Measurements from ENCODE around the gene IGSF9.

GRCh38 chr1:159908031-159908940 is 37.1 kb downstream of the IGSF9 start:
- TF ChIP-seq, protein P1, sequence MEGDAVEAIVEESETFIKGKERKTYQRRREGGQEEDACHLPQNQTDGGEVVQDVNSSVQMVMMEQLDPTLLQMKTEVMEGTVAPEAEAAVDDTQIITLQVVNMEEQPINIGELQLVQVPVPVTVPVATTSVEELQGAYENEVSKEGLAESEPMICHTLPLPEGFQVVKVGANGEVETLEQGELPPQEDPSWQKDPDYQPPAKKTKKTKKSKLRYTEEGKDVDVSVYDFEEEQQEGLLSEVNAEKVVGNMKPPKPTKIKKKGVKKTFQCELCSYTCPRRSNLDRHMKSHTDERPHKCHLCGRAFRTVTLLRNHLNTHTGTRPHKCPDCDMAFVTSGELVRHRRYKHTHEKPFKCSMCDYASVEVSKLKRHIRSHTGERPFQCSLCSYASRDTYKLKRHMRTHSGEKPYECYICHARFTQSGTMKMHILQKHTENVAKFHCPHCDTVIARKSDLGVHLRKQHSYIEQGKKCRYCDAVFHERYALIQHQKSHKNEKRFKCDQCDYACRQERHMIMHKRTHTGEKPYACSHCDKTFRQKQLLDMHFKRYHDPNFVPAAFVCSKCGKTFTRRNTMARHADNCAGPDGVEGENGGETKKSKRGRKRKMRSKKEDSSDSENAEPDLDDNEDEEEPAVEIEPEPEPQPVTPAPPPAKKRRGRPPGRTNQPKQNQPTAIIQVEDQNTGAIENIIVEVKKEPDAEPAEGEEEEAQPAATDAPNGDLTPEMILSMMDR (IDR thresholded peaks at IDR 0.05; ENCODE audit: low read depth, low read length): no peak
- TF ChIP-seq, protein P2, sequence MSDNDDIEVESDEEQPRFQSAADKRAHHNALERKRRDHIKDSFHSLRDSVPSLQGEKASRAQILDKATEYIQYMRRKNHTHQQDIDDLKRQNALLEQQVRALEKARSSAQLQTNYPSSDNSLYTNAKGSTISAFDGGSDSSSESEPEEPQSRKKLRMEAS (IDR thresholded peaks at IDR 0.05; ENCODE audit: low read depth, low read length): no peak
- no peak for TF ChIP-seq MYC (IDR thresholded peaks at IDR 0.05; ENCODE audit: low read depth, low read length)
- no peak for TF ChIP-seq POLR2A (IDR thresholded peaks at IDR 0.05; ENCODE audit: extremely low read depth, insufficient read length)
